Amniotic epithelial cell (primary cell): Measurements from ENCODE around the gene SLC25A21.

Source experiments
- DNase-seq: peaks from one replicate; pipeline ENCODE4 v3.0.0-alpha.2; 2010; ENCODE audit warnings: low read depth

SLC25A21 gene

GRCh38 chr14:36757734-36758601, 414.4 kb downstream of the SLC25A21 start:
- DNase-seq: no peak

- DNase-seq: no peak
Measured at GRCh38 chr14:36756226-36756625, 416.2 kb downstream of the SLC25A21 start.

GRCh38 chr14:36755756-36756155, 416.6 kb downstream of the SLC25A21 start:
- DNase-seq: no peak

GRCh38 chr14:36751920-36752319, 420.5 kb downstream of the SLC25A21 start:
- DNase-seq: no peak

- no peak for DNase-seq
Measured at GRCh38 chr14:36751106-36751505, 421.3 kb downstream of the SLC25A21 start.

- DNase-seq: no peak
Measured at GRCh38 chr14:36750244-36750643, 422.2 kb downstream of the SLC25A21 start.

GRCh38 chr14:36748610-36749213, 423.7 kb downstream of the SLC25A21 start:
- DNase-seq: no peak

GRCh38 chr14:36747411-36748184, 424.8 kb downstream of the SLC25A21 start:
- no peak for DNase-seq

GRCh38 chr14:36746872-36747271, 425.5 kb downstream of the SLC25A21 start:
- no peak for DNase-seq

GRCh38 chr14:36741858-36742257, 430.5 kb downstream of the SLC25A21 start:
- no peak for DNase-seq

GRCh38 chr14:36738269-36738668, 434.1 kb downstream of the SLC25A21 start:
- DNase-seq: no peak

GRCh38 chr14:36726128-36726527, 446.3 kb downstream of the SLC25A21 start:
- no peak for DNase-seq

GRCh38 chr14:36724162-36724561, 448.2 kb downstream of the SLC25A21 start:
- DNase-seq: no peak

- no peak for DNase-seq
Measured at GRCh38 chr14:36723530-36723929, 448.9 kb downstream of the SLC25A21 start.

- no peak for DNase-seq
Measured at GRCh38 chr14:36721877-36722276, 450.5 kb downstream of the SLC25A21 start.

- no peak for DNase-seq
Measured at GRCh38 chr14:36720657-36721056, 451.7 kb downstream of the SLC25A21 start.

- DNase-seq: no peak
Measured at GRCh38 chr14:36719823-36720222, 452.6 kb downstream of the SLC25A21 start.

- peak; percentile 51 for DNase-seq
Measured at GRCh38 chr14:36718216-36718615, 454.2 kb downstream of the SLC25A21 start.

GRCh38 chr14:36717363-36717762, 455.0 kb downstream of the SLC25A21 start:
- no peak for DNase-seq

- no peak for DNase-seq
Measured at GRCh38 chr14:36716614-36717184, 455.7 kb downstream of the SLC25A21 start.

- DNase-seq: no peak
Measured at GRCh38 chr14:36713960-36714703, 458.3 kb downstream of the SLC25A21 start.

GRCh38 chr14:36707570-36707969, 464.8 kb downstream of the SLC25A21 start:
- DNase-seq: no peak
